Stimulated activated naive CD4-positive, alpha-beta T cell (primary cell): ENCODE data around the gene GNA14.
"Not testable (repeated sequence)": the region's sequence is repeated elsewhere in the genome, so short reads cannot be mapped to it uniquely, and the experiment has no call there.

Experiments
- DNase-seq, 6 experiments: peaks; one replicate each; lab custom pipeline; 2025; lab: John Stamatoyannopoulos, UW

GNA14 gene

GRCh38 chr9:77534376-77535057 is 113.6 kb downstream of the GNA14 start:
- no peak for DNase-seq

- no peak for DNase-seq
These were observed 114.5 kb downstream of the GNA14 start for GRCh38 chr9:77533671-77534070.

- no peak for DNase-seq
These were observed 115.5 kb downstream of the GNA14 start for GRCh38 chr9:77532607-77533006.

GRCh38 chr9:77531400-77531799 is 116.7 kb downstream of the GNA14 start:
- no peak for DNase-seq

GRCh38 chr9:77523891-77524290 is 124.2 kb downstream of the GNA14 start:
- DNase-seq, result no peak

GRCh38 chr9:77521091-77521490 is 127.0 kb downstream of the GNA14 start:
- DNase-seq, result no peak

GRCh38 chr9:77518688-77519087 is 129.4 kb downstream of the GNA14 start:
- no peak for DNase-seq

GRCh38 chr9:77516781-77517180 is 131.3 kb downstream of the GNA14 start:
- no peak for DNase-seq

- DNase-seq, result no peak
These were observed 133.0 kb downstream of the GNA14 start for GRCh38 chr9:77514886-77515711.

GRCh38 chr9:77513457-77513856 is 134.7 kb downstream of the GNA14 start:
- DNase-seq, result no peak

GRCh38 chr9:77512876-77513275 is 135.2 kb downstream of the GNA14 start:
- DNase-seq, result no peak

GRCh38 chr9:77511525-77511924 is 136.6 kb downstream of the GNA14 start:
- DNase-seq, result no peak

GRCh38 chr9:77510666-77511065 is 137.5 kb downstream of the GNA14 start:
- no peak for DNase-seq

- no peak for DNase-seq
These were observed 139.7 kb downstream of the GNA14 start for GRCh38 chr9:77508396-77508795.

- no peak for DNase-seq
These were observed 140.7 kb downstream of the GNA14 start for GRCh38 chr9:77507212-77507961.

- no peak for DNase-seq
These were observed 142.9 kb downstream of the GNA14 start for GRCh38 chr9:77505232-77505631.

GRCh38 chr9:77502568-77502967 is 145.6 kb downstream of the GNA14 start:
- no peak for DNase-seq

GRCh38 chr9:77498891-77499290 is 149.2 kb downstream of the GNA14 start:
- DNase-seq, result no peak

GRCh38 chr9:77497322-77498198 is 150.6 kb downstream of the GNA14 start:
- DNase-seq, result no peak

- no peak for DNase-seq
These were observed 152.1 kb downstream of the GNA14 start for GRCh38 chr9:77495834-77496671.

- not testable (repeated sequence) for DNase-seq
These were observed 157.8 kb downstream of the GNA14 start for GRCh38 chr9:77490279-77490678.
